Islet of Langerhans (tissue), 1 donor: ENCODE results near the gene LRRC49.
"Not testable (repeated sequence)": the region's sequence is repeated elsewhere in the genome, so short reads cannot be mapped to it uniquely, and the experiment has no call there.

Experiments used
- FAIRE-seq: peaks from one replicate; lab custom pipeline; 2011; peaks lifted over from hg19 to GRCh38; lab: Jason Lieb, UNC

The LRRC49 gene

DNA sequence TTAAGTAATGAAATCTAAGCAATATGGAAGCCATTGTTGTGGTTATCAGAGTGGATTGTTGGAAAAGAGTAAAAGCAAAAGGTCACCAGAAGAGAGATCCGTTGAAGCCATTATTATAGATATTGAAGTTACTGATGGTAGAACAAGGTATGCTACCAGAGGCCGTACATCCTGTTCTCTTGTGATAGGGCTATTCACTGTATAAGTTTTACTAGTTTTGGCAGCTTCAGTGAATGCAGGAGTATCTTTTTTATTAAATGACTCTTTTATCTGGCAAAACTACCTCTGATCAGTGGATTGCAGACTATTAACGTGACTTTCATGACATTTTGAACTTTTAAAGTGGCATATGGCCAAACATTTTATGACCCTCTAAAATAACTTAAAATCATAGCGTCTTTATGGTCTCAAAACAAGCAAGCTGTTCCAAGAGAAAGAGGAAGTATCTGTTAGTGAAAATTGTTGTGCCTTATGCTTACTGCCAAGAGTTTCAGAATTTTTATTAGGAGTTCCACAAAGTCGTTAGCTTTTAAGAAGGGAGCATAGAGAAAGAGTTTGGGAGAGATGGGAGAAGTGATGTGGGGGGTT lies 102.9 kb downstream of the LRRC49 start:
- FAIRE-seq: no peak

- no peak for FAIRE-seq
Observed at GRCh38 chr15:70998319-70998718, 105.7 kb downstream of the LRRC49 start.

DNA sequence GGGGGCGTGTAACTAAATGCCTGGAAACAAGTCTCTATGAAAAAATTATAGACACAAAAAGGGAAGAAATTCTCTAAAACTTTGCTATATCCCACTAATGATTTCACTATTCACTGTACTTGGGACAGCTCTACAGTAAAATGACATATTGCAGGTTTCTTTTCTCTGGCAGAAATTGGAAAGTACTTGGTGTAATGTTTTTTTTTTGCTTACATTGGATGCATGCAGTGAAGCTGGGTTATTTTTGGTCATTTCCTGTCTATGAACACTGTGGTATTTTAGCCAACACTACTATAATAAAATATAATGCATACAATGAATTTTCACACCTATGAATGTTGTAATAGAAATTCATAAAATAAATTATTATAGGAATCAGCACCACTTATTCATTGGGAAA lies 109.7 kb downstream of the LRRC49 start:
- FAIRE-seq: no peak

- FAIRE-seq: no peak
Observed at GRCh38 chr15:71003319-71003718, 110.7 kb downstream of the LRRC49 start.

DNA sequence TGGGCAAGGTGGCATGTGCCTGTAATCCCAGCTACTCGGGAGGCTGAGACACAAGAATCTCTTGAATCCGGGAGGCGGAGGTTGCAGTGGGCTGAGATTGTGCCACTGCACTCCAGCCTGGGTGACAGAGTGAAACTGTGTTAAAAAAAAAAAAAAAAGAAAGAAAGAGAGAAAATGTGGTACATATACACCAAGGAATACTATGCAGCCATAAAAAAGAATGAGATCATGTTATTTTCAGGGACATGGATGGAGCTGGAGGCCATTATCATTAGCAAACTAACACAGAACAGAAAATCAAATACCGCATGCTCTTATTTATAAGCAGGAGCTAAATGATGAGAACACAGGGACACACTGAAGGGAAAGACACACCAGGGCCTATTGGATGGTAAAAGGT lies 111.9 kb downstream of the LRRC49 start:
- FAIRE-seq: not testable (repeated sequence)

- FAIRE-seq: no peak
Observed at GRCh38 chr15:71005895-71006294, 113.3 kb downstream of the LRRC49 start.

DNA sequence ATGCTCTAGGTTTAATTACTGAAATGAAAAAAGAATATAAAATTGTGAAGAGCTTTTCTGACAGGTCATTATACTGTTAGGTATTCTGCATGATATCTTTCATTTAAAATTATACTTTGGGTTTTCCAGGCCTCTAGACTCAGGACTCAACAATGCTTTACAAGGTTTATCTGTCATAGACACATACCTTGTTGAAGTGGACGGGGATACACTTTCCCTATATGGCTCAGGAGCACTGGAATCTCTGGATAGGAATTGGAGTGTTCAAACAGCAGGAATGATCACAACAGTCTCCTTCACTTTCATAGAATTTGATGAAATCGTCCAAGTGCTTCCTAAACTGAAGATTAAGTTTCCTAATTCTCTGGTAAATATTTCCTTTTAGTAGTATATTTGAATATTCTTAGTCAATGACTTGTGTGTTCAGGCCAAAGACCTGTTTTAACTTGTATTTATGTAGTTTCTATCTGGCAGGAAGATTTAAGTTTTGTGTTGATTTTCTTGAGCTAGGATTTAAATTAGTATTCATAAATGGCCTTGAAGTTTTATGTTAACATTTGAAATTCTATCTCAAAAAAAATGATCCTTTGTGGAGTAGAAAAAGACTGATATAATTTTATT lies 115.7 kb downstream of the LRRC49 start:
- peak; percentile 77 for FAIRE-seq

DNA sequence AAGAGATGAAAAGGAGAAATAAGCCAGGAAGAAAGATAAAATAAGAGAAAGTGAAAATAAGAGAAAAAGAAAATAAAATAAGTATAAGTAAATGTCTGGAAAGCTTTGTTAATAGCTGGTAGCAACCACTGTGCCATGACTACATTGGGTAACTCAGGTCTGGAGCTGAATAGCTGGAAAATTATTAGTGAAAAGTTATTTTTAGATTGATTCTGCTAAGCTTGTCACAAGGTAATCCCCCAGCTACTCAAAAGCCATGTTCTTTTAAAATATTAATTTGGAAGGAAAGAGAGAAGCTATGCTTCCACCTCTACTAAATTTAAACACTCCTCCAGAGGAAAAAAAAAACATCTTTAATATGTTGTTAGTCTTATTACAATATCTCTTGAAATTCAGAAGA lies 117.8 kb downstream of the LRRC49 start:
- FAIRE-seq: no peak

DNA sequence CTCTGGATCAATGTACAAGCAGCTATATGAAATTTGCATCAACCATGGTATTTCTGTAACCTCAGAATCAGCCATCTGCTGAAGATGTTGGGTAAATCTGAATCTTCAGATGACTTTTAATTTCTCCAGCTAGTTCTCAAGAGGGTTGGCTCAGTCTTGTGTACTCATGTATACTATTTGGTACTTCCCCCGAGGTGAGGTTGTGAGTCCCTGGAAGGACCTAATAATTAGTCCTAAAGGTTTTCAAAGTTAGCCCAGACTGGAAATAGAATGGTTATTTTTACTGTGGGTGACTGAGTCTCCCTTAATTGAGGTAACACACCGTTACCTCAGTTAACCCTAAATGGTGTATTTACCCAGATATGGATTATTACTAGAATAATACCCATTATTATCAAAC lies 118.4 kb downstream of the LRRC49 start:
- FAIRE-seq: no peak

GRCh38 chr15:71011503-71012155 lies 119.0 kb downstream of the LRRC49 start:
- peak; percentile 95 for FAIRE-seq

- no peak for FAIRE-seq
Observed at GRCh38 chr15:71013446-71013845, 120.8 kb downstream of the LRRC49 start.

DNA sequence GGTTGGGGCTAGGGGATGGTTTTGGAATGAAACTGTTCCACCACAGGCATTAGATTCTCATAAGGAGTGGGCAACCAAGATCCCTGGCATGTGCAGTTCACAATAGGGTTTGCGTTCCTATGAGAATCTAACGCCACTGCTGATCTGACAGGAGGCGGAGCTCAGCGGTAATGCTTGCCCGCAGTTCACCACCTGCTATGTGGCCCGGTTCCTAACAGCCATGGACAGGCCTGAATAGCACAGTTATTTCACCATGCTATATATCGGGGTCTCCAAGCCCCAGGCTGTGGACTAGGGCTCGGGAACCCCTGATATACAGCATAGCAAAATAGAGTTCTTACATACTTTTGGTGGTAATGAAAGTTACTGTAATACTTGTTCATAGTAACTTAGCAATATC lies 122.7 kb downstream of the LRRC49 start:
- FAIRE-seq: no peak

- FAIRE-seq: not testable (repeated sequence)
Observed at GRCh38 chr15:71031232-71031631, 138.6 kb downstream of the LRRC49 start.

- FAIRE-seq: not testable (repeated sequence)
Observed at GRCh38 chr15:71035478-71035877, 142.9 kb downstream of the LRRC49 start.

DNA sequence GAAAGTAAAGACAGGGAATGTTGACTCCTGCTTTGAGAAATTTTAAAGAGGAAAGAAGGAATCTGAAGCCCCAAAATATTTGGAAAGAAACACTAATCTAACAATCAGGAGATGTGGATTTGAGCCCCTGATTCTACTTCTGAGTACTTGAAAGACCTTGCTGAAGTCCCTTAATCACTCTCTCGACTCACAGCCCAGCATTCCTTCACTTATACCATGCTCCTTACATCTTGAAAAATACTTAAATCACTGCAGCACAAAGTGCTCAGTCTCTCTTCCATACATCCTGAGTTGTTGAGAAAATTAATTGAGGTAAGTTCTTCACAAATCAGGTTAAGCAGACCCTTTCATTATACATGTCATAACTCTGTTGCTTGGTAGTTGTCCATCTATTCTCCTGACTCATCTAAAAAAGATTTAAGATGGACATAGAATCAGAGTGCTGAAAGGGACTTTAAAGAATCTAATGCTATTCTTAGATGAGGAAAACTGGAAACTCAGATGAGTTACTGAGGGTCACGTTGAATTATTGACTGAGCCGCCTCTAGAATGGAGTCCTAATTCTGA lies 149.8 kb downstream of the LRRC49 start:
- no peak for FAIRE-seq

GRCh38 chr15:71043373-71043772 lies 150.7 kb downstream of the LRRC49 start:
- no peak for FAIRE-seq

- FAIRE-seq: no peak
Observed at GRCh38 chr15:71044006-71044405, 151.4 kb downstream of the LRRC49 start.

GRCh38 chr15:71046146-71046545 lies 153.5 kb downstream of the LRRC49 start:
- FAIRE-seq: not testable (repeated sequence)

GRCh38 chr15:71048913-71049675 lies 156.5 kb downstream of the LRRC49 start:
- FAIRE-seq: no peak

DNA sequence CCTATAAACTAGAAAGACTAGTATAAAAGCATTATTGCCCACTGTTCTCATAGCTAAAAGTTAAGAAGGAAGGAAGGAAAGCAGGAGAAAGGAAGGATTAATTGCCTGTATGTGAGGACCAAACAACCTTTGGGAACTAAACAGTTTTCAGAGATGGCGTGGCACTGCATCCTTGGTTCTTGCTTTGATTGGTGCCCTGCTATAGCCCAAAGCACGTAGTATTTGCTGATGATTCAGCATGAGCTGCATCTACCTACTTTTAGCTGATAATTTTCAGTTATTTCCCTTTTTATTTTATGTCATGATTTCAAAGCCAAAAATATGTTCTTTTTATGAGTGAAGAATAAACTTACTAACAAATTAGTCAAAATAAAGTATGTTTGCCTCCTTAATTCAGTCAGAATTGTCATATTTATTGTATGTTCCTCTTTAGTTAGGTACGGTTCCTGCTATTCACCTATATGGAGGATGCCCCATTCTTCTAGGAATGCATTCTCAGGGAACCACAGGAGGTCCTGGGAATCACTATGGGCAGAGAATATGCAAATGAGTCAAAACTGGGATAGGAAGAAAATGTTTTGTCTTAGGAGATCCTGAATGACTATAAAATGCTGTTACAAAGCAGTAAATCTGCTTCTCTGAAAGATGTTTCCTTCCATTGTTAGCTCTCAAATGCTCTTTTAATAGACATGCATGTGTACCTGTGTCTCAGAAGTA lies 157.2 kb downstream of the LRRC49 start:
- no peak for FAIRE-seq

DNA sequence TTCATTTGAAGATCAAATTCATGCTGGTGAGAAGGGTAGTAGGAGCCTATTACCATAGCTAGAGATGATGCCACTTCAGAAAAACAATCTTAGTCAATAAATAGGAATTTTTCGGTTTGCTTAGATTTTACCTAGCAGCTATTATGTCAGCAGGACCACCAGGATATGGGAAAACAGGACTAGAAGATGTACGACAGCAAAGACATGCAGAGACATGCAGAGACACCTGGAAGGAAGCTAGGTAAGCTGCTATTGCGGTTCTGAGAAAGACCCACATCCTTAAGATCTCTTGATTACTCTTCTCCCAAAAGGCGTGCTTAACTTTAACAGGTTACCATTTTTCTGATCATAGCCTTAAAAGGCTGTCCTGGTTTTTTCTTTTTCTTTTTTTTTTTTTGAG lies 157.8 kb downstream of the LRRC49 start:
- no peak for FAIRE-seq

DNA sequence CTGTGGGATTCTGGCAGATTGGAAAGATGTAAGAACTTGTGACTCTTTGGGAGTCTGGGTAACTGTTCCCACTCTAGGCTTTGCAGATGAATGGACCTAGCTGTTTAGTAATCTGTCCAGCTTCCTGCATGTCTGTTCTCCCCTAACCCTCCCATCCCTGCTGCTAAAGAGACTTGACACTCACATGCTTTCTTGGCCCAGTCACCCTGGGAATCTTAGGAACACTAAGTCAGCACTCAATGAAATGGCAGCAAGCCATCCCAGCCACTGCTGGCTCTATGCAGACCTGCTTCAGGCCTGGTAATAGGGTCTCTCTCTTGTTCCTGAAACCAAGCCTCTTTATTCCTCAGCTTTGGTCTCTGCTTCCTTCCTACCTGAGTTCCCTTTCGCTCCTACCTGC lies 158.9 kb downstream of the LRRC49 start:
- no peak for FAIRE-seq
